Measurements from ENCODE around the gene SMG6.

SMG6 gene

GRCh38 chr17:2056206-2057174 lies 247.1 kb downstream of the SMG6 start:
- DNase-seq = peak; percentile 72

- peak; percentile 49 for DNase-seq
These were observed 248.0 kb downstream of the SMG6 start for GRCh38 chr17:2055292-2056205.

- peak; percentile 88 for DNase-seq
These were observed 248.9 kb downstream of the SMG6 start, which contains the start of gene HIC1 for GRCh38 chr17:2054512-2055291. TSS of gene HIC1 (plus strand) at chr17:2055103. CDS start at chr17:2056691, 1,588 bp downstream.

- peak; percentile 67 for DNase-seq
These were observed 249.4 kb downstream of the SMG6 start for GRCh38 chr17:2054262-2054511.

- peak; percentile 81 for DNase-seq
These were observed 250.0 kb downstream of the SMG6 start for GRCh38 chr17:2053380-2054261.

- DNase-seq = no peak
These were observed 251.5 kb downstream of the SMG6 start for GRCh38 chr17:2051933-2052559.

- no peak for DNase-seq
These were observed 252.3 kb downstream of the SMG6 start for GRCh38 chr17:2051061-2051932.

GRCh38 chr17:2050300-2051060 lies 253.1 kb downstream of the SMG6 start:
- DNase-seq = peak; percentile 85

- peak; percentile 94 for DNase-seq
These were observed 254.0 kb downstream of the SMG6 start for GRCh38 chr17:2049333-2050299.

- no peak for DNase-seq
These were observed 254.8 kb downstream of the SMG6 start for GRCh38 chr17:2048805-2049204.

GRCh38 chr17:2047590-2047989 lies 256.0 kb downstream of the SMG6 start:
- DNase-seq = no peak

GRCh38 chr17:2044263-2044894 lies 259.2 kb downstream of the SMG6 start:
- DNase-seq = no peak

- DNase-seq = no peak
These were observed 259.8 kb downstream of the SMG6 start for GRCh38 chr17:2043785-2044184.

- DNase-seq = no peak
These were observed 260.7 kb downstream of the SMG6 start for GRCh38 chr17:2042933-2043332.

GRCh38 chr17:2042390-2042847 lies 261.2 kb downstream of the SMG6 start:
- DNase-seq = no peak

- peak; percentile 98 for DNase-seq
These were observed 261.8 kb downstream of the SMG6 start, which contains the start of gene OVCA2 for GRCh38 chr17:2041561-2042389. TSS of gene OVCA2 (plus strand) at chr17:2042022. CDS start at chr17:2042048, 26 bp downstream.

Measured in activated T-cell treated with anti-CD3 and anti-CD28 coated beads, Interleukin-2, amount 50 U/mL, for 1 hour (primary cell).